Lung (tissue), 12 donors: ENCODE results near the gene C10orf105. TPM values are rescaled to one million over a fixed set of nuclear protein-coding genes. Genes with fewer than 3 reads are reported as not detected.

Experiments used
- ATAC-seq: fragments of 200-7000 bp; cut with Tn5 transposase; one replicate; pipeline ENCODE4 v1.9.1; 2020; ENCODE audit warnings: moderate number of reproducible peaks; ENCODE audit not compliant: insufficient read depth, low FRiP score
- DNase-seq, 3 donors: peaks; one replicate each; pipeline ENCODE4 v3.0.0-alpha.2; 2013 to 2017
- H3K27ac ChIP-seq, 2 donors: one replicate each; pipeline ENCODE4 v1.5.1; 2013; ENCODE audit warnings: mild to moderate bottlenecking in 2 of 2, moderate library complexity in 2 of 2, control low read depth in 1 of 2, inconsistent platforms in 1 of 2, low read depth in 1 of 2, low read length in 1 of 2
- H3K27me3 ChIP-seq, 3 donors: one replicate each; pipeline ENCODE4 v1.5.1; 2013; ENCODE audit warnings: low read length in 2 of 3; ENCODE audit not compliant: control insufficient read depth in 3 of 3, insufficient read depth in 3 of 3
- H3K36me3 ChIP-seq, 4 donors: one replicate each; pipeline ENCODE4 v1.5.1; 2013; ENCODE audit warnings: low read length in 4 of 4, mild to moderate bottlenecking in 1 of 4, moderate library complexity in 1 of 4; ENCODE audit not compliant: control insufficient read depth in 4 of 4, insufficient read depth in 4 of 4
- H3K4me1 ChIP-seq, 5 donors: one replicate each; pipeline ENCODE4 v1.5.1; 2013; ENCODE audit warnings: low read length in 5 of 5, mild to moderate bottlenecking in 2 of 5, moderate library complexity in 1 of 5; ENCODE audit not compliant: control insufficient read depth in 5 of 5, insufficient read depth in 5 of 5
- H3K4me3 ChIP-seq: one replicate; pipeline ENCODE4 v1.5.1; 2013; ENCODE audit warnings: mild to moderate bottlenecking, control low read depth, moderate library complexity
- H3K9ac ChIP-seq, 2 donors: one replicate each; pipeline ENCODE4 v1.5.1; 2013; ENCODE audit warnings: low read length in 2 of 2, control low read depth in 1 of 2; ENCODE audit not compliant: insufficient read depth in 1 of 2
- H3K9me3 ChIP-seq, 4 donors: one replicate each; pipeline ENCODE4 v1.5.1; 2013; ENCODE audit warnings: low read length in 3 of 4, mild to moderate bottlenecking in 1 of 4, moderate library complexity in 1 of 4; ENCODE audit not compliant: control insufficient read depth in 4 of 4, insufficient read depth in 3 of 4
- WGBS, 2 donors: extraction: QIAGEN DNeasy Blood & Tissue Kit; methylation state at CpG; one replicate each; pipeline ENCODE4 v1.1.7; 2013; 5-methylcytosine and 5-hydroxymethylcytosine counted together
- polyA plus RNA-seq, 2 donors: library from polyadenylated mRNA; stranded (reverse); fragments of 200-250 nt; gene quantifications; one replicate each; pipeline ENCODE4 v1.2.1, GENCODE V29; 2013
- total RNA-seq, 2 donors: library from RNA; depleted of rRNA in 1 of 2; stranded (reverse); fragments of >200 nt in 1 of 2; gene quantifications; one replicate each; pipeline ENCODE4 v1.2.1, GENCODE V29; 2014 to 2021
- TF ChIP-seq, protein P1 (sequence below): IDR thresholded peaks from 2 replicates; pipeline ENCODE4 v1.5.1; 2012; ENCODE audit warnings: mild to moderate bottlenecking; ENCODE audit errors: control extremely low read depth, extremely low read depth
- donor health status: control.
- donor health status: control.
- donor health status: Bipolar disorder and iron deficiency.
- donor health status: healthy.
- donor health status: DM: yes; HTN: yes; CAD: no.

C10orf105 gene
- total and polyA plus RNA-seq, 4 donors = 0.14 to 0.58 (median 0.27) TPM

GRCh38 chr10:71720288-71720687, 710 bp upstream of the C10orf105 start:
- Histone ChIP-seq H3K4me1 (peaks cover 0 to 42% (median 14%) of the 10 kb centered on the region in 5 donors), H3K4me3 (no peak overlapping the region), H3K27me3 (no peaks in the 10 kb centered on the region), H3K36me3 (no peaks in the 10 kb centered on the region), H3K27ac (no peak overlapping the region), H3K9me3 (no peaks in the 10 kb centered on the region), H3K9ac (no peak overlapping the region)
- DNase-seq = peak; percentile 63 to 85 (median 68)
- WGBS, 2 donors = 84 to 88% methylated on average over 3 to 4 of the region's 4 CpGs
- no peak for ATAC-seq
- TF ChIP-seq, protein P1, sequence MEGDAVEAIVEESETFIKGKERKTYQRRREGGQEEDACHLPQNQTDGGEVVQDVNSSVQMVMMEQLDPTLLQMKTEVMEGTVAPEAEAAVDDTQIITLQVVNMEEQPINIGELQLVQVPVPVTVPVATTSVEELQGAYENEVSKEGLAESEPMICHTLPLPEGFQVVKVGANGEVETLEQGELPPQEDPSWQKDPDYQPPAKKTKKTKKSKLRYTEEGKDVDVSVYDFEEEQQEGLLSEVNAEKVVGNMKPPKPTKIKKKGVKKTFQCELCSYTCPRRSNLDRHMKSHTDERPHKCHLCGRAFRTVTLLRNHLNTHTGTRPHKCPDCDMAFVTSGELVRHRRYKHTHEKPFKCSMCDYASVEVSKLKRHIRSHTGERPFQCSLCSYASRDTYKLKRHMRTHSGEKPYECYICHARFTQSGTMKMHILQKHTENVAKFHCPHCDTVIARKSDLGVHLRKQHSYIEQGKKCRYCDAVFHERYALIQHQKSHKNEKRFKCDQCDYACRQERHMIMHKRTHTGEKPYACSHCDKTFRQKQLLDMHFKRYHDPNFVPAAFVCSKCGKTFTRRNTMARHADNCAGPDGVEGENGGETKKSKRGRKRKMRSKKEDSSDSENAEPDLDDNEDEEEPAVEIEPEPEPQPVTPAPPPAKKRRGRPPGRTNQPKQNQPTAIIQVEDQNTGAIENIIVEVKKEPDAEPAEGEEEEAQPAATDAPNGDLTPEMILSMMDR = no peak

DNA sequence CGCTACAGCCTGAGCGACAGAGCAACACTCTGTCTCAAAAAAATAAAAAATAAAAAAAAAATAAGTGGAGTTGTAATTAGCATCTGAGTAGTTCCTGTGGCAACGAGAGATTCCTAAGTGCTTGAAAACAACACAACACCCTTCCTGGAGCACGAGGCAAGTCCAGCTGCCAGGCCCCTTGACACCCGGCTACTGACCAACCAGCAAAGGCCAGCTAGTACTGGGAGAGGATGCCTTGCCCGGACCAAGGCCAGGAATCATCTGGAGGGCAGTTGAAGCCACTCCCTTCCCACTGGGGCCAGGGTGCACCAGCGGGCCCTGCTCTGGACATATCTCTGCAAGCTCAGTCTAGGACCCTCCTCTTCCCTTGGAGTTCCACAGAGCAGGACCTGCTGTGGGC, 536 bp downstream of the C10orf105 start:
- TF ChIP-seq, protein P1 = no peak
- ATAC-seq (no peak), DNase-seq (peak; percentile 51 to 56 (median 52))
- WGBS, 2 donors = 66 to 76% methylated on average over 7 of the region's 7 CpGs
- H3K4me3 ChIP-seq = no peak overlapping the region
- no peaks in the 10 kb centered on the region for H3K27me3 ChIP-seq
- H3K36me3 ChIP-seq = no peaks in the 10 kb centered on the region
- peaks cover 0 to 48% (median 25%) of the 10 kb centered on the region in 5 donors for H3K4me1 ChIP-seq
- peak overlapping the region in 1 of 2 donors; percentile 17 for H3K27ac ChIP-seq
- H3K9me3 ChIP-seq = no peaks in the 10 kb centered on the region
- H3K9ac ChIP-seq = no peak overlapping the region

GRCh38 chr10:71718165-71718698, 1.3 kb downstream of the C10orf105 start:
- Histone ChIP-seq H3K36me3 (no peaks in the 10 kb centered on the region), H3K9me3 (no peaks in the 10 kb centered on the region), H3K4me3 (no peak overlapping the region), H3K4me1 (peaks cover 0 to 56% (median 30%) of the 10 kb centered on the region in 5 donors), H3K27me3 (no peaks in the 10 kb centered on the region), H3K9ac (peak overlapping the region in 1 of 2 donors; percentile 7), H3K27ac (peak overlapping the region in 1 of 2 donors; percentile 59)
- TF ChIP-seq, protein P1 = no peak
- DNase-seq (no peak), ATAC-seq (no peak)
- 81 to 85% methylated on average over 10 of the region's 10 CpGs for whole genome bisulfite sequencing, 2 donors

DNA sequence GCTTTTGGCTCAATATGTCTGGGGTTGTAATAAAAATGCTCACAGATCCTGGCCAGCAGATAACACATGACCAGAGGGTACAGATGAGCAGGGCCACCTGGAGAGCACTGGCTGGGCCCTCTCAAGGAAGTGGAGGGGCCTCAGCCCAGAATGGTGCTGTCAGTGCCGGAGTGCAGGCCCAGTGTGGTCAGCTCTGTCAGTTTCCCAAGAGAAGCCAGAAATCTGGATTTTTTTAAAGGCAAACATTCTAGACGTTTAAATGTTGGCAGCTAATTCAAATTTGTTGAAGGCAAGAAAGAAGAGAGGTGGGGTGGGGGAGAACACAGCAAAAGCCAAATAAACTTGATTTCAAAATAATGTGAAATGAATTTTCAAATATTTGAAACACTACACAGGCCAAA, 2.0 kb downstream of the C10orf105 start:
- Histone ChIP-seq H3K27ac (peak overlapping the region in 1 of 2 donors; percentile 15), H3K9ac (peak overlapping the region in 1 of 2 donors; percentile 19), H3K27me3 (no peaks in the 10 kb centered on the region), H3K9me3 (no peaks in the 10 kb centered on the region), H3K4me3 (no peak overlapping the region), H3K4me1 (peaks cover 0 to 63% (median 34%) of the 10 kb centered on the region in 5 donors), H3K36me3 (no peaks in the 10 kb centered on the region)
- DNase-seq = peak; percentile 79 to 91 (median 87)
- ATAC-seq = no peak
- TF ChIP-seq, protein P1 = no peak
- 58 to 73% methylated on average over 2 of the region's 2 CpGs for WGBS, 2 donors
